22Rv1 (cell line): ENCODE data around the gene ACADS.

Experiments used
- ZFX ChIP-seq: fragments of 450-650 bp; IDR thresholded peaks from 2 replicates; pipeline ENCODE4 v1.6.1; 2017; ENCODE audit warnings: antibody characterized with exemption, borderline replicate concordance
- TF ChIP-seq, protein P1 (sequence below): fragments of 450-650 bp; IDR thresholded peaks from 2 replicates; pipeline ENCODE4 v1.5.1; 2017; ENCODE audit warnings: mild to moderate bottlenecking

DNA sequence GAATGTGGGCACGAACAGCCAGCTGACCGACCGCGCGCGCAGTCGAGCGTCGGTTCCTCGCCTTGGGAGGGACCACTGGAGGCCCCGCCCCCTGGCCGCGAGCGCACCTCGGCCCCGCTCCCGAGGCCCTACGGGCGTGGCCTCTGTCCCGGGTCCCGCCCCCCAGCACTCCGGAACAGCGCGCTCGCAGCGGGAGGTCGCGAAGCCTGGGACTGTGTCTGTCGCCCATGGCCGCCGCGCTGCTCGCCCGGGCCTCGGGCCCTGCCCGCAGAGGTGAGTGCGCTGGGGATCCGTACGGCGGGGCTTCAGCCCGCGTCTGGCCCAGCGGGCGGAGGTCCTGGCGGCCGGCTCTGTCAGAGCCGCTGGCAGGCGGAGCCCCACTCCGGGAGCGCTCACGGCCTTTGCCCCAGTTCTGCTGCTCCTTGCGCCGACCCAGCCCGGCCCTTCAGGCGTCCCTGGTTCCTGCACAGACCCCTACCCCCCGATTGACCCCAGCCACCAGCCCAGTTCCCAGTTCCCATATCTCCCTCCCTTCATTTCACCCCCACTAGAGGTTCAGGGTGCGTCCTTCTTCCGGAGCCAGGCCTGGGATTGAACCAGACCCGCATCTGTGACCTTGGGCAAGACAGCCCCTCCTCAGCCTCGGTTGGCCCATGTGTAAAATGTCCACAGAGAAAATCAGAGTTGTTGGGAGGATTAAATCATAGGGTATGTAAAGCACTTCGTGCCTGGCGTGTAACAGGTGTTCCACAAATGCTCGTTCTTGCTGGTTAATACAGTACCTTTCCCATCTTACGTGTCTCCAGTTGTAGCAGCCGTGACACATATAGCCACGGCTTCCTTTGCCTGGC, at the start of gene ACADS:
- TF ChIP-seq, protein P1, sequence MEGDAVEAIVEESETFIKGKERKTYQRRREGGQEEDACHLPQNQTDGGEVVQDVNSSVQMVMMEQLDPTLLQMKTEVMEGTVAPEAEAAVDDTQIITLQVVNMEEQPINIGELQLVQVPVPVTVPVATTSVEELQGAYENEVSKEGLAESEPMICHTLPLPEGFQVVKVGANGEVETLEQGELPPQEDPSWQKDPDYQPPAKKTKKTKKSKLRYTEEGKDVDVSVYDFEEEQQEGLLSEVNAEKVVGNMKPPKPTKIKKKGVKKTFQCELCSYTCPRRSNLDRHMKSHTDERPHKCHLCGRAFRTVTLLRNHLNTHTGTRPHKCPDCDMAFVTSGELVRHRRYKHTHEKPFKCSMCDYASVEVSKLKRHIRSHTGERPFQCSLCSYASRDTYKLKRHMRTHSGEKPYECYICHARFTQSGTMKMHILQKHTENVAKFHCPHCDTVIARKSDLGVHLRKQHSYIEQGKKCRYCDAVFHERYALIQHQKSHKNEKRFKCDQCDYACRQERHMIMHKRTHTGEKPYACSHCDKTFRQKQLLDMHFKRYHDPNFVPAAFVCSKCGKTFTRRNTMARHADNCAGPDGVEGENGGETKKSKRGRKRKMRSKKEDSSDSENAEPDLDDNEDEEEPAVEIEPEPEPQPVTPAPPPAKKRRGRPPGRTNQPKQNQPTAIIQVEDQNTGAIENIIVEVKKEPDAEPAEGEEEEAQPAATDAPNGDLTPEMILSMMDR = no peak
- no peak for TF ChIP-seq ZFX
